A673 (cell line): ENCODE data around the gene PYCARD. TPM values are rescaled to one million over a fixed set of nuclear protein-coding genes. Genes with fewer than 3 reads are reported as not detected.

Experiments
- BruUV-seq: library from RNA; stranded (reverse); fragments of 400-500 nt; replicated peaks from 2 replicates; lab custom pipeline; 2021; lab: Mats Ljungman, UMichigan
- CTCF ChIA-PET: fragments of 300-600 bp; sonication (Branson Sonifier 250); formaldehyde crosslinking; loops from one replicate; lab custom pipeline; 2022; ENCODE audit warnings: antibody characterized with exemption; lab: Charles Lee
- POLR2A ChIA-PET: fragments of 300-600 bp; sonication (Branson Sonifier 250); formaldehyde crosslinking; loops from one replicate; lab custom pipeline; 2022; ENCODE audit warnings: antibody characterized with exemption; ENCODE audit not compliant: low non-redundant PET; lab: Charles Lee
- DNase-seq: peaks from one replicate; pipeline ENCODE4 v3.0.0-alpha.2; 2015; ENCODE audit warnings: low spot score
- H3K27ac ChIP-seq: fragments of 200-600 bp; sonication (generic); 2 replicates; pipeline ENCODE4 v1.5.1; 2016; ENCODE audit warnings: mixed run types, low read depth, mild to moderate bottlenecking, mixed read lengths, antibody characterized with exemption, low read length; ENCODE audit not compliant: poor library complexity, severe bottlenecking
- H3K27me3 ChIP-seq: fragments of 200-600 bp; sonication (generic); replicated peaks from 2 replicates; pipeline ENCODE4 v1.6.1; 2017; ENCODE audit warnings: mixed run types, low read depth, mild to moderate bottlenecking, mixed read lengths, antibody characterized with exemption, low read length; ENCODE audit not compliant: insufficient read depth, poor library complexity
- H3K36me3 ChIP-seq: fragments of 200-600 bp; sonication (generic); 2 replicates; pipeline ENCODE4 v1.6.1; 2016; ENCODE audit warnings: mixed run types, mild to moderate bottlenecking, mixed read lengths, antibody characterized with exemption, low read length; ENCODE audit not compliant: insufficient read depth, poor library complexity, severe bottlenecking
- H3K4me1 ChIP-seq: fragments of 200-600 bp; sonication (generic); 2 replicates; pipeline ENCODE4 v1.6.1; 2017; ENCODE audit warnings: mixed run types, mild to moderate bottlenecking, mixed read lengths, antibody characterized with exemption, low read length; ENCODE audit not compliant: insufficient read depth, poor library complexity, severe bottlenecking
- H3K4me3 ChIP-seq: fragments of 200-600 bp; sonication (generic); 2 replicates; pipeline ENCODE4 v1.5.1; 2016; ENCODE audit warnings: low read depth, mixed run types, mild to moderate bottlenecking, mixed read lengths, low read length; ENCODE audit not compliant: poor library complexity, severe bottlenecking
- H3K9me3 ChIP-seq: fragments of 200-600 bp; sonication (generic); 2 replicates; pipeline ENCODE4 v1.6.1; 2016; ENCODE audit warnings: mixed run types, low read depth, mild to moderate bottlenecking, mixed read lengths, antibody characterized with exemption, low read length; ENCODE audit not compliant: poor library complexity, severe bottlenecking
- CTCF ChIP-seq: fragments of 300-800, 200-600 bp; sonication (generic); conservative IDR thresholded peaks from 2 replicates; pipeline ENCODE4 v1.5.1; 2017; ENCODE audit warnings: low read depth, mild to moderate bottlenecking, antibody characterized with exemption, low read length, moderate library complexity, mixed read lengths
- EZH2 ChIP-seq: fragments of 200-600 bp; sonication (generic); IDR thresholded peaks from 2 replicates; pipeline ENCODE4 v1.6.1; 2017; ENCODE audit warnings: borderline replicate concordance, low read depth, mild to moderate bottlenecking, mixed read lengths, antibody characterized with exemption, low read length; ENCODE audit not compliant: poor library complexity, severe bottlenecking
- intact Hi-C: fragments of 100-400 bp; cut with micrococcal nuclease; formaldehyde crosslinking; loops from one replicate; pipeline ENCODE4 v1.10.0; 2022; ENCODE audit not compliant: unreplicated experiment
- total RNA-seq: library from RNA; stranded (reverse); gene quantifications from 2 replicates; pipeline ENCODE4 v1.2.3, GENCODE V29; 2021

PYCARD gene
- total RNA-seq, 1 experiment from 2014 or later, result 1.8 TPM

GRCh38 chr16:31194898-31195297 lies 7.7 kb downstream of the PYCARD start:
- no TSS peak for BruUV-seq
- CTCF ChIA-PET, result no interaction called here
- POLR2A ChIA-PET, result no interaction called here
- H3K27ac ChIP-seq, result no peak overlapping the region
- H3K9me3 ChIP-seq, result no peaks in the 10 kb centered on the region
- TF ChIP-seq EZH2 (no peak), CTCF (no peak)
- no peaks in the 10 kb centered on the region for H3K4me1 ChIP-seq
- peaks cover 71% of the 10 kb centered on the region for H3K36me3 ChIP-seq
- no peaks in the 10 kb centered on the region for H3K27me3 ChIP-seq
- no peak for DNase-seq
- no peak overlapping the region for H3K4me3 ChIP-seq
- intact Hi-C loops, result no loop called here

GRCh38 chr16:31193874-31194273 lies 8.7 kb downstream of the PYCARD start:
- no peak for DNase-seq
- TF ChIP-seq EZH2, result no peak
- no peak for TF ChIP-seq CTCF
- ChIA-PET CTCF (interaction anchor here (0.6 kb wide), 1 partner anchor 211 kb away, joined by 3 read pairs; no protein-coding TSS in a partner anchor), POLR2A (no interaction called here)
- intact Hi-C loops, result no loop called here
- Histone ChIP-seq H3K9me3 (no peaks in the 10 kb centered on the region), H3K36me3 (peaks cover 82% of the 10 kb centered on the region), H3K4me1 (no peaks in the 10 kb centered on the region), H3K4me3 (no peak overlapping the region), H3K27me3 (no peaks in the 10 kb centered on the region), H3K27ac (no peak overlapping the region)
- no TSS peak for BruUV-seq

GRCh38 chr16:31192856-31193642 lies 9.5 kb downstream of the PYCARD start:
- peaks cover 90% of the 10 kb centered on the region for H3K36me3 ChIP-seq
- intact Hi-C loops, result no loop called here
- no peaks in the 10 kb centered on the region for H3K4me1 ChIP-seq
- no peak overlapping the region for H3K27ac ChIP-seq
- TF ChIP-seq EZH2 (no peak), CTCF (no peak)
- no peaks in the 10 kb centered on the region for H3K9me3 ChIP-seq
- no peaks in the 10 kb centered on the region for H3K27me3 ChIP-seq
- CTCF ChIA-PET, result no interaction called here
- no peak for DNase-seq
- POLR2A ChIA-PET, result no interaction called here
- no peak overlapping the region for H3K4me3 ChIP-seq
- no TSS peak for BruUV-seq
